Heart left ventricle (tissue), 16 donors: ENCODE data around the gene QRICH1. TPM values are rescaled to one million over a fixed set of nuclear protein-coding genes. Genes with fewer than 3 reads are reported as not detected.

Experiments used
- ATAC-seq, 4 donors: fragments of 200-7000 bp; cut with Tn5 transposase; one replicate each; pipeline ENCODE4 v1.9.1; 2020 to 2022; ENCODE audit warnings: moderate library complexity in 4 of 4, mild to moderate bottlenecking in 3 of 4, moderate number of reproducible peaks in 1 of 4
- DNase-seq, 5 donors: peaks; one replicate each; pipeline ENCODE4 v3.0.0-alpha.2; 2020
- H3K27ac ChIP-seq, 12 donors: fragments of 200-600 bp; sonication (generic) in 4 of 12; one replicate each; pipeline versions ENCODE4 v1.5.0 to v1.8.0; 2016 to 2022; ENCODE audit warnings: mild to moderate bottlenecking in 2 of 12
- H3K27me3 ChIP-seq, 9 donors: fragments of 200-600 bp; sonication (generic) in 2 of 9; one replicate each; pipeline versions ENCODE4 v1.5.1 to v1.8.0; 2016 to 2022; ENCODE audit warnings: mild to moderate bottlenecking in 3 of 9
- H3K36me3 ChIP-seq, 9 donors: fragments of 200-600 bp; sonication (generic) in 2 of 9; one replicate each; pipeline versions ENCODE4 v1.5.0 to v1.8.0; 2018 to 2022; ENCODE audit warnings: mild to moderate bottlenecking in 2 of 9
- H3K4me1 ChIP-seq, 12 donors: fragments of 200-600 bp; sonication (generic) in 4 of 12; one replicate each; pipeline versions ENCODE4 v1.5.0 to v1.8.0; 2016 to 2022; ENCODE audit warnings: mild to moderate bottlenecking in 3 of 12
- H3K4me3 ChIP-seq, 12 donors: fragments of 200-600 bp; sonication (generic) in 4 of 12; one replicate each; pipeline versions ENCODE4 v1.5.0 to v1.8.0; 2017 to 2022; ENCODE audit warnings: mild to moderate bottlenecking in 9 of 12, moderate library complexity in 4 of 12
- H3K9me3 ChIP-seq, 12 donors: fragments of 200-600 bp; sonication (generic) in 4 of 12; one replicate each; pipeline versions ENCODE4 v1.5.0 to v1.8.0; 2016 to 2022; ENCODE audit warnings: mild to moderate bottlenecking in 1 of 12
- POLR2A ChIP-seq, 2 donors: fragments of 450-650 bp; IDR thresholded peaks; one replicate each; pipeline ENCODE4 v1.6.1; 2017; ENCODE audit warnings: antibody characterized with exemption in 2 of 2, mild to moderate bottlenecking in 2 of 2, moderate library complexity in 2 of 2
- WGBS, 4 donors: extraction: QIAGEN DNeasy Blood & Tissue Kit in 2 of 4; methylation state at CpG; one replicate each; pipeline versions ENCODE4 v1.1.5 to v1.1.7; 2013 to 2018; 5-methylcytosine and 5-hydroxymethylcytosine counted together
- intact Hi-C, 10 donors: fragments of 100-400 bp; cut with DNase I; formaldehyde crosslinking; loops; one replicate each; pipeline versions ENCODE4 v1.11.1 to v1.14.2; 2022
- polyA plus RNA-seq, 2 donors: library from polyadenylated mRNA; stranded (reverse); fragments of 200-250 nt; gene quantifications; one replicate each; pipeline ENCODE4 v1.2.3, GENCODE V29; 2013
- total RNA-seq, 9 donors: library from RNA; depleted of rRNA in 2 of 9; stranded (reverse); fragments of >200 nt in 2 of 9; fragmentation: NEBNext Ultra II Directional in 3 of 9; extraction: Animal tissue kit (Norgen Biotek cat#: 25700) in 3 of 9; gene quantifications; one replicate each; pipeline versions ENCODE4 v1.1.0 to v1.2.4, GENCODE V29; 2016 to 2023
- TF ChIP-seq, protein P1 (sequence below), 12 donors: fragments of 200-600 bp; sonication (generic) in 4 of 12; IDR thresholded peaks; one replicate each; pipeline versions ENCODE4 v1.5.0 to v1.8.0; 2018 to 2022; ENCODE audit warnings: antibody characterized with exemption in 12 of 12, mild to moderate bottlenecking in 5 of 12
- donor health status: ischemic (EF 13 %, LVEDD 7.1; RV severe dilation, severe dysfunction).
- donor health status: healthy with polysubstance abuse.
- donor health status: DM: no; HTN: yes; CAD: no.
- donor health status: DM: no; HTN: no; CAD: no.
- donor health status: ischemic (EF 25% LVEDD 6.9; RV normal size, moderate dysfunction).
- donor health status: ischemic (EF 25% LVEDD 5.7; RV mildly dilated, moderate dysfunction).
- donor health status: healthy.
- donor health status: DM: yes; HTN: yes; CAD: no.
- donor health status: ischemic (EF 35%, LVEDD 5.7; RV mildly dilated, moderate dysfunction).
- donor health status: nonischemic (EF 11% LVEDD 7.7; RV severe dilation, severe dysfunction).
- donor health status: DM: yes; HTN: yes; CAD: no.
- donor health status: PGD.
- donor health status: ischemic (EF 29% LVEDD 5.4; RV normal size, mild dysfunction).
- donor health status: nonischemic (EF 23%, LVEDD 6.1; RV moderate dilation, normal function).

The QRICH1 gene
- total and polyA plus RNA-seq, 11 donors = 20.0 to 91.6 (median 54.9) TPM

DNA sequence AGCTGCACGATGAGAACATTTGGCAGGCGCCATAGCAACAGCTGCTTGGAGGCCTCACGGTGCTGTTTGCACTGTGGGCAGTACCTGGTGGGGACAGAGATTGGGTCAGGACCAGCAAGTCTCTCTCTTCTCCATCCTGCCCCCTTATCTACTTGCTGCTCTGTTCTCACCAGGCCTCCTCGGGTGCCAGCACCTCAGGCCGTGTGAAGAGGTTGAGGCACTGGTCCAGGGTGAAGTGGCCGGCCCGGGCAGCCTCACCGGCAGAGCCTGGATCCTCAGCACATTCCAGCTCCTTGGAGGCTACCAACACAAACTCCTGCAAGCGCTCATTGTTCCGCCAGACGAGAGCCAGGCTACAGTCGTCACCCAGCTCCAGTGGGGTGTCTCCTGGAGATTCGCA, 16.9 kb upstream of the QRICH1 start:
- peak in 1 of 4 donors; percentile 13 for ATAC-seq
- H3K4me3 ChIP-seq = no peak overlapping the region
- no peak overlapping the region for H3K27ac ChIP-seq
- peak in 1 of 5 donors; percentile 4 for DNase-seq
- WGBS, 4 donors = 55 to 67% (median 65%) methylated on average over 9 to 13 of the region's 13 CpGs
- H3K27me3 ChIP-seq = no peaks in the 10 kb centered on the region
- peaks cover 10 to 97% (median 86%) of the 10 kb centered on the region in 9 donors for H3K36me3 ChIP-seq
- intact Hi-C loops = no loop called here
- TF ChIP-seq, protein P1, sequence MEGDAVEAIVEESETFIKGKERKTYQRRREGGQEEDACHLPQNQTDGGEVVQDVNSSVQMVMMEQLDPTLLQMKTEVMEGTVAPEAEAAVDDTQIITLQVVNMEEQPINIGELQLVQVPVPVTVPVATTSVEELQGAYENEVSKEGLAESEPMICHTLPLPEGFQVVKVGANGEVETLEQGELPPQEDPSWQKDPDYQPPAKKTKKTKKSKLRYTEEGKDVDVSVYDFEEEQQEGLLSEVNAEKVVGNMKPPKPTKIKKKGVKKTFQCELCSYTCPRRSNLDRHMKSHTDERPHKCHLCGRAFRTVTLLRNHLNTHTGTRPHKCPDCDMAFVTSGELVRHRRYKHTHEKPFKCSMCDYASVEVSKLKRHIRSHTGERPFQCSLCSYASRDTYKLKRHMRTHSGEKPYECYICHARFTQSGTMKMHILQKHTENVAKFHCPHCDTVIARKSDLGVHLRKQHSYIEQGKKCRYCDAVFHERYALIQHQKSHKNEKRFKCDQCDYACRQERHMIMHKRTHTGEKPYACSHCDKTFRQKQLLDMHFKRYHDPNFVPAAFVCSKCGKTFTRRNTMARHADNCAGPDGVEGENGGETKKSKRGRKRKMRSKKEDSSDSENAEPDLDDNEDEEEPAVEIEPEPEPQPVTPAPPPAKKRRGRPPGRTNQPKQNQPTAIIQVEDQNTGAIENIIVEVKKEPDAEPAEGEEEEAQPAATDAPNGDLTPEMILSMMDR (IDR thresholded peaks at IDR 0.05) = no peak
- no peak for TF ChIP-seq POLR2A (IDR thresholded peaks at IDR 0.05)
- H3K4me1 ChIP-seq = peaks cover 0 to 4% (median under 1%) of the 10 kb centered on the region in 12 donors
- no peaks in the 10 kb centered on the region for H3K9me3 ChIP-seq

GRCh38 chr3:49108346-49108745, 14.5 kb upstream of the QRICH1 start:
- ATAC-seq (no peak), DNase-seq (no peak)
- Histone ChIP-seq H3K9me3 (no peaks in the 10 kb centered on the region), H3K36me3 (peaks cover 5 to 74% (median 62%) of the 10 kb centered on the region in 9 donors), H3K27me3 (no peaks in the 10 kb centered on the region), H3K27ac (no peak overlapping the region), H3K4me1 (peaks cover 12 to 20% (median 16%) of the 10 kb centered on the region in 12 donors), H3K4me3 (no peak overlapping the region)
- TF ChIP-seq POLR2A (IDR thresholded peaks at IDR 0.05) = no peak
- TF ChIP-seq, protein P1 (IDR thresholded peaks at IDR 0.05) = no peak
- intact Hi-C loops = no loop called here
- 77 to 89% (median 78%) methylated on average over 7 to 14 of the region's 14 CpGs for WGBS, 4 donors

- peak within 1 kb of the TSS; percentile 68 to 99 (median 88) for H3K4me3 ChIP-seq
- H3K4me1 ChIP-seq = peaks cover 13 to 25% (median 18%) of the 10 kb centered on the region in 12 donors
- peak; percentile 33 to 79 for TF ChIP-seq POLR2A (IDR thresholded peaks at IDR 0.05)
- TF ChIP-seq, protein P1 (IDR thresholded peaks at IDR 0.05) = no peak
- peak within 1 kb of the TSS; percentile 63 to 96 (median 88) for H3K27ac ChIP-seq
- DNase-seq (peak; percentile 96 to 97 (median 97)), ATAC-seq (peak; percentile 97 to 99 (median 98))
- 1 to 2% (median 1%) methylated on average over 21 to 50 of the region's 50 CpGs for WGBS, 4 donors
- no peaks in the 10 kb centered on the region for H3K9me3 ChIP-seq
- intact Hi-C loops = loop anchor here in 1 of 10 donors (1.0 to 2.0 kb wide), 2 partner anchors 10 to 16 kb away; partner anchors contain the start of genes QRICH1 and USP19
- no peaks in the 10 kb centered on the region for H3K27me3 ChIP-seq
- peaks cover 0 to 74% (median 60%) of the 10 kb centered on the region in 9 donors for H3K36me3 ChIP-seq
Measured at GRCh38 chr3:49104427-49105291, 10.8 kb upstream of the QRICH1 start, which contains the start of gene QARS1. Gene QARS1 (minus strand): TSS chr3:49104757. CDS start chr3:49104733, 24 bp downstream.

- no peaks in the 10 kb centered on the region for H3K27me3 ChIP-seq
- 2 to 8% (median 3%) methylated on average over 8 of the region's 8 CpGs for WGBS, 4 donors
- intact Hi-C loops = loop anchor here in 1 of 10 donors (1.0 to 2.0 kb wide), 2 partner anchors 10 to 17 kb away; partner anchors contain the start of genes QRICH1 and USP19
- no peaks in the 10 kb centered on the region for H3K9me3 ChIP-seq
- no peak for ATAC-seq
- peaks cover 13 to 25% (median 18%) of the 10 kb centered on the region in 12 donors for H3K4me1 ChIP-seq
- peak overlapping the region; percentile 68 to 99 (median 88) for H3K4me3 ChIP-seq
- TF ChIP-seq, protein P1 (IDR thresholded peaks at IDR 0.05) = no peak
- no peak for TF ChIP-seq POLR2A (IDR thresholded peaks at IDR 0.05)
- no peak for DNase-seq
- peak overlapping the region; percentile 63 to 96 (median 88) for H3K27ac ChIP-seq
- peaks cover 0 to 74% (median 60%) of the 10 kb centered on the region in 9 donors for H3K36me3 ChIP-seq
Measured at GRCh38 chr3:49104052-49104426, 10.2 kb upstream of the QRICH1 start.
